ENCODE data around the gene PRR12. TPM values are rescaled to one million over a fixed set of nuclear protein-coding genes. Genes with fewer than 3 reads are reported as not detected.

Gene PRR12
- polyA plus RNA-seq, 4 donors: 15.4 to 31.1 (median 20.3) TPM

- DNase-seq (ENCODE audit: low read depth in 4 of 4, low spot score in 3 of 4): no peak
These were observed 926 bp downstream of the PRR12 start for GRCh38 chr19:49591731-49592485.

GRCh38 chr19:49592486-49593232 is 1.7 kb downstream of the PRR12 start:
- no peak for DNase-seq (ENCODE audit: low read depth in 4 of 4, low spot score in 3 of 4)

- DNase-seq (ENCODE audit: low read depth in 4 of 4, low spot score in 3 of 4): peak in 1 of 4 donors; percentile 84
These were observed 2.5 kb downstream of the PRR12 start for GRCh38 chr19:49593233-49594113.

GRCh38 chr19:49594157-49594992 is 3.4 kb downstream of the PRR12 start:
- DNase-seq (ENCODE audit: low read depth in 4 of 4, low spot score in 3 of 4): no peak

DNA sequence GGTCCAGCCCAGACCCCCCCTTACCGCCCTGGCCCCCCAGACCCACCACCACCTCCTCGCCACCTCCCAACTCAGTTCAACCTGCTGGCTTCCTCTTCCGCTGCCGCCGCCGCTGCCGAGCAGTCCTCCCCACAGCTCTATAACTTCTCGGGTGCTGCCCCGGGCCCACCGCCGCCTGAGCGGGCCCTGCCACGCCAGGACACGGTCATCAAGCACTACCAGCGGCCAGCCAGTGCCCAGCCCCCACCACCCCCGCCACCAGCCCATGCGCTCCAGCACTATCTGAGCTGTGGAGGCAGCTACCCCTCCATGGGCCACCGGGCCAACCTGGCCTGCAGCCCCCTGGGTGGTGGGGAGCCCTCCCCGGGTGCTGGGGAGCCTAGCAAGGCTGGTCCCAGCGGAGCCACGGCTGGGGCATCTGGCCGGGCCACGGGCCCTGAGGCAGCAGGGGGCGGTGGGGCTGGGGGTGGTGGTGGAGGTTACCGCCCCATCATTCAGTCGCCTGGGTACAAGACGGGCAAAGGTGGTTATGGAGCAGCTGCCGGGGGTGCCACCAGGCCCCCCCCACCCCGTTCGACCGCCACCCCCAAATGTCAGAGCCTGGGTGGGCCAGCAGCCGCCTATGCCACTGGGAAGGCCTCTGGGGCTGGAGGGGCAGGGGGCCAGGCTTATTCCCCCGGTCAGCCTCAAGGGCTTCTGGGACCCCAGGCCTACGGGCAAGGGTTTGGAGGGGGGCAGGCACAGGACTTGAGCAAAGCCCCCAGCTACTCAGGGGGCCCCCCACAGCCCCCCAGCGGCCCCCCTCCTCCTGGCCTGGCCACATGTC is 4.2 kb downstream of the PRR12 start:
- no peak for DNase-seq (ENCODE audit: low read depth in 4 of 4, low spot score in 3 of 4)

- DNase-seq (ENCODE audit: low read depth in 4 of 4, low spot score in 3 of 4): no peak
These were observed 4.9 kb downstream of the PRR12 start for GRCh38 chr19:49595819-49596404.

- DNase-seq (ENCODE audit: low read depth in 4 of 4, low spot score in 3 of 4): no peak
These were observed 5.4 kb downstream of the PRR12 start for GRCh38 chr19:49596407-49596806.

- no peak for DNase-seq (ENCODE audit: low read depth in 4 of 4, low spot score in 3 of 4)
These were observed 6.1 kb downstream of the PRR12 start for GRCh38 chr19:49596954-49597702.

GRCh38 chr19:49597703-49597974 is 6.7 kb downstream of the PRR12 start:
- DNase-seq (ENCODE audit: low read depth in 4 of 4, low spot score in 3 of 4): no peak

DNA sequence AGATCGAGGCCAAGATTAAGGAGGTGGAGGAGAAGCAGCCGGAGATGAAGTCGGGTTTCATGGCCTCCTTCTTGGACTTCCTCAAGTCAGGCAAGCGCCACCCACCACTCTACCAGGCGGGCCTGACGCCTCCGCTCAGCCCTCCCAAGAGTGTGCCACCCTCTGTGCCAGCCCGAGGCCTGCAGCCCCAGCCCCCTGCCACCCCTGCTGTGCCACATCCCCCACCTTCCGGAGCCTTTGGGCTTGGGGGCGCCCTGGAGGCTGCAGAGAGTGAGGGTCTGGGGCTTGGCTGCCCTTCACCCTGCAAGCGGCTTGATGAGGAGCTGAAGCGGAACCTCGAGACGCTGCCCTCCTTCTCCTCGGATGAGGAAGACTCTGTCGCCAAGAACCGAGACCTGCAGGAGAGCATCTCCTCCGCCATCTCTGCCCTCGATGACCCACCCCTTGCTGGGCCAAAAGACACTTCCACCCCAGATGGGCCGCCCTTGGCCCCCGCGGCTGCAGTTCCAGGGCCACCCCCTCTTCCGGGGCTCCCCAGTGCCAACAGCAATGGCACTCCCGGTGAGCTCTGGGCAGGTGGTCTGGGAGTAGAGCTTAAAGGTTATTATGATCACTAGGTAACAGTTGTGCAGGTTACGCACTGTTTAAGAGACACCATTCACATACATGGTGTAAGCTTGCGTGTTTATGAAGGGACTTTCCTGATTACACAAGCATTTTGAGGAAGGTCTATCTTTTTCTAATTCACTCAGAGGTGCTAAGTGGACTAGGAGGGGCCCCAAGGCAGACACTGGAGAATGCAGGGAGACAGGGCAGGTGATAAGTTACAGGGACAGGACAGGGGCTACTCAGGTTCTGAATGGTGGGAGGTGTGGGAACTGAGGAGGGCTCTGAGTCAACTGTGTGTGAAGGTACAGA is 8.7 kb downstream of the PRR12 start:
- DNase-seq (ENCODE audit: low read depth in 4 of 4, low spot score in 3 of 4): no peak

- no peak for DNase-seq (ENCODE audit: low read depth in 4 of 4, low spot score in 3 of 4)
These were observed 10.6 kb downstream of the PRR12 start for GRCh38 chr19:49601482-49602038.

- no peak for DNase-seq (ENCODE audit: low read depth in 4 of 4, low spot score in 3 of 4)
These were observed 11.8 kb downstream of the PRR12 start for GRCh38 chr19:49602806-49603205.

- DNase-seq (ENCODE audit: low read depth in 4 of 4, low spot score in 3 of 4): no peak
These were observed 14.6 kb downstream of the PRR12 start for GRCh38 chr19:49605605-49606004.

DNA sequence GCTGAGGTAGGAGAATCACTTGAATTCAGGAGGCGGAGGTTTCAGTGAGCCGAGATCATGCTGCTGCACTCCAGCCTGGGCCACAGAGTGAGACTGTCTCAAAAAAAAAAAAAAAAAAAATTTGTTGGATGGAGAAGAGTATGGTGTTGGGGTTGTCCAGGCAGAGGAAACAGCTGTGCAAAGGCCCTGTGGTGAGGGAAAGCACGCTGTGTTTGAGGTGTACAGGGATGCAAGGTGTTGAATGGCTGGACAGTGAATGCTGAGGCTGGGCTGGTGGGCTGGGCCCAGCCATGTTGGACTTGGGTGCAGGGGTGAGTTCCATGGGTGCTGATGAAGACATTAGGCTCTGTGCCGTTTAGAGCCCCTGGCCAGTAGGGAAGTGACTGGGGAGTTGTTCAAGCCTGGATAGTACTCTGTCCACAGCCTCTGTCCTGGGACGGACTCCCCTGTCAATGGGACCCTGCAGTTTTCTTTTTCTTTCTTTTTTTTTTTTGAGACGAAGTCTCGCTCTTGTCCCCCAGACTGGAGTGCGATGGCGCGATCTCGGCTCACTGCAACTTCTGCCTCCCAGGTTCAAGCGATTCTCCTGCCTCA is 18.6 kb downstream of the PRR12 start:
- no peak for DNase-seq (ENCODE audit: low read depth in 4 of 4, low spot score in 3 of 4)

DNA sequence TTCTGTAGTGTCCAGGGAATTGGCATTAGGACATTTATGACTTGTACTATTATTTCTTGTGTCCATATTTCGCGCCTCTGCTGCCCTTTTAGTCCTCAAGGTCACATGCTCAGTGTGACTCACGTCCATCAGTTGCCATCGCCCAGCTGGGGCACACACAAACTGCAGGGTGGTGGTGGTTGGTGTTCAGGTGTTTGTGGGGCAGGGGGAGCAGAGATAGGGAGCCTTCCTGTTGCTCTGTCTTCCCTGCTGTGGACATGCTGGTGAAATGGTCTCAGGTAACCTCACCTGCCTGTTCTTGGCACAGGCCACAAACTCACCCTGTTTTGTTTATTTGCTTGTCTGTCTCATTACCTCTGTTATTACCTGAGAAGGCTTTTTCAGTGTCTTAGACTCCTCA is 22.4 kb downstream of the PRR12 start:
- no peak for DNase-seq (ENCODE audit: low read depth in 4 of 4, low spot score in 3 of 4)

DNA sequence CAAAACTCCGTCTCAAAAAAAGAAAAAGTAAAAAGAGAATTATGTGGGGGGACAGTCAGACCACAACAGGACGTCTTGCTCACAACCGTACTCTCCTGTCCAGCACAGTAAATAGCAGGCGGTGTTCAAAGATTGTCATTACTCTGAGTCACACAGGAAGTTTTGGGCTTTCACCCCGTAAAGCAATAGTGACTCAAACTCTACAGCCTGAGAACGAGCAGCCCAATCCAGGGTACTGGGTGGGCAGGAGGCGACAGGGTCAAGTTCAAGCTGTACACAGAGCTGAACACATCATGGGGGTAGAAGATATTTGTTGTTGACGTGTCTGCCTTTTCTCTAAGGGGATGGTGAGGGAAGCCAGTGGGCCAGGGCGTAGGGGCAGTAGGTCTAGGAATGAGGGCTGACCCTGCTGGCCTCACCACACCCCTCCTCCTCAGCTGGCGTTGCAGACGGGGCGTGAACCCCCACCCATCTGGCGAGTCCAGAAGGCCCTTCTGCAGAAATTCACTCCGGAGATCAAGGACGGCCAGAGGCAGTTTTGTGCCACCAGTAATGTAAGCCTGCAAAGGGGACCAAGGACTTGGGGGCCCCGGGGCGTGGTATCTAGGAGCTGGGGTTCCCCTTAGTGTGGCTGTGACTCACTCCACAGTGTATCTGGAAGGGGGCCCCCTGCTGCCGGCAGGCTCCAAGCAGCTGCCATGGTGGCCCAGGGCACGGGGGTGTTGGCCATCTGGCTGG is 23.3 kb downstream of the PRR12 start:
- DNase-seq (ENCODE audit: low read depth in 4 of 4, low spot score in 3 of 4): no peak
